Stomach (tissue), 9 donors: ENCODE measurements around the gene LDAH. TPM values are rescaled to one million over a fixed set of nuclear protein-coding genes. Genes with fewer than 3 reads are reported as not detected.

Experiments used
- DNase-seq, 2 donors: peaks; one replicate each; pipeline versions ENCODE4 v3.0.0 to v3.0.0-alpha.2; 2013 to 2019
- H3K27ac ChIP-seq, 5 donors: fragments of 200-600 bp in 4 of 5; sonication (generic) in 4 of 5; one replicate each; pipeline ENCODE4 v1.5.1; 2013 to 2019; ENCODE audit warnings: mild to moderate bottlenecking in 1 of 5, moderate library complexity in 1 of 5
- H3K27me3 ChIP-seq, 3 donors: fragments of 200-600 bp; sonication (generic); one replicate each; pipeline ENCODE4 v1.5.1; 2017 to 2019; ENCODE audit warnings: mixed run types in 1 of 3
- H3K36me3 ChIP-seq, 4 donors: fragments of 200-600 bp; sonication (generic); 1 replicate in 3 of 4; 2 replicates in 1 of 4; pipeline ENCODE4 v1.5.1; 2016 to 2019
- H3K4me1 ChIP-seq, 4 donors: fragments of 200-600 bp; sonication (generic); one replicate each; pipeline ENCODE4 v1.5.1; 2016 to 2019
- H3K4me3 ChIP-seq, 4 donors: fragments of 200-600 bp; sonication (generic) in 3 of 4; one replicate each; pipeline ENCODE4 v1.5.1; 2016 to 2019; ENCODE audit warnings: mild to moderate bottlenecking in 1 of 4
- H3K9me3 ChIP-seq, 4 donors: fragments of 200-600 bp; sonication (generic); one replicate each; pipeline ENCODE4 v1.5.1; 2016 to 2019
- CTCF ChIP-seq, 7 experiments: fragments of 450-650 bp in 4 of 7; fragments of 200-600 bp in 3 of 7; sonication (generic) in 3 of 7; IDR thresholded peaks; one replicate each; pipeline ENCODE4 v1.5.1; 2016 to 2019; ENCODE audit warnings: antibody characterized with exemption in 7 of 7, control low read depth in 2 of 7, mild to moderate bottlenecking in 1 of 7
- EP300 ChIP-seq: sonication (generic); formaldehyde crosslinking; IDR thresholded peaks from one replicate; pipeline ENCODE4 v1.6.1; 2017; ENCODE audit warnings: antibody characterized with exemption
- POLR2A ChIP-seq, 4 donors: fragments of 450-650 bp; IDR thresholded peaks; one replicate each; pipeline ENCODE4 v1.6.1; 2016; ENCODE audit warnings: antibody characterized with exemption in 4 of 4, control low read depth in 2 of 4, mild to moderate bottlenecking in 1 of 4, moderate library complexity in 1 of 4
- POLR2AphosphoS5 ChIP-seq, 3 donors: sonication (generic); formaldehyde crosslinking; IDR thresholded peaks; one replicate each; pipeline ENCODE4 v1.6.1; 2016; ENCODE audit warnings: antibody characterized with exemption in 3 of 3
- WGBS, 5 donors: extraction: QIAGEN DNeasy Blood & Tissue Kit in 3 of 5; methylation state at CpG; one replicate each; pipeline versions ENCODE4 v1.1.5 to v1.1.7; 2013 to 2018; 5-methylcytosine and 5-hydroxymethylcytosine counted together
- intact Hi-C: fragments of 100-400 bp; cut with DNase I; formaldehyde crosslinking; loops from one replicate; pipeline ENCODE4 v1.15.1; 2023; ENCODE audit warnings: low total_unique reads
- polyA plus RNA-seq, 3 donors: library from polyadenylated mRNA; stranded (reverse); fragments of 200-250 nt; gene quantifications; one replicate each; pipeline ENCODE4 v1.2.3, GENCODE V29; 2013
- total RNA-seq, 5 donors: library from RNA; depleted of rRNA; stranded (reverse); fragments of >200 nt; gene quantifications; one replicate each; pipeline versions ENCODE4 v1.1.0 to v1.2.3, GENCODE V29; 2014 to 2016
- donor health status: healthy with polysubstance abuse.
- donor health status: Bipolar disorder and iron deficiency.
- donor health status: healthy.

Gene LDAH
- total and polyA plus RNA-seq, 8 donors: 4.1 to 20.0 (median 5.9) TPM

GRCh38 chr2:20838016-20838415, 15.1 kb upstream of the LDAH start:
- no peak overlapping the region for H3K4me3 ChIP-seq
- TF ChIP-seq CTCF (IDR thresholded peaks at IDR 0.05) (no peak), POLR2AphosphoS5 (IDR thresholded peaks at IDR 0.05) (no peak), EP300 (no peak), POLR2A (IDR thresholded peaks at IDR 0.05) (no peak)
- no peaks in the 10 kb centered on the region for H3K36me3 ChIP-seq
- peaks cover 0 to 29% (median 14%) of the 10 kb centered on the region in 3 donors for H3K27me3 ChIP-seq
- WGBS, 5 donors: 80 to 90% (median 86%) methylated on average over 2 of the region's 2 CpGs
- intact Hi-C loops: no loop called here
- no peak overlapping the region for H3K27ac ChIP-seq
- H3K4me1 ChIP-seq: no peaks in the 10 kb centered on the region
- H3K9me3 ChIP-seq: no peaks in the 10 kb centered on the region
- DNase-seq: no peak

GRCh38 chr2:20836521-20836920, 13.6 kb upstream of the LDAH start:
- DNase-seq: no peak
- intact Hi-C loops: no loop called here
- no peaks in the 10 kb centered on the region for H3K36me3 ChIP-seq
- H3K27me3 ChIP-seq: peaks cover 0 to 22% (median 14%) of the 10 kb centered on the region in 3 donors
- H3K9me3 ChIP-seq: no peaks in the 10 kb centered on the region
- H3K27ac ChIP-seq: no peak overlapping the region
- no peak overlapping the region for H3K4me3 ChIP-seq
- no peak for TF ChIP-seq EP300
- no peak for TF ChIP-seq POLR2A (IDR thresholded peaks at IDR 0.05)
- TF ChIP-seq CTCF (IDR thresholded peaks at IDR 0.05): no peak
- no peak for TF ChIP-seq POLR2AphosphoS5 (IDR thresholded peaks at IDR 0.05)
- no peaks in the 10 kb centered on the region for H3K4me1 ChIP-seq
- WGBS, 5 donors: 69 to 82% (median 76%) methylated on average over 1 of the region's 1 CpG

- WGBS, 5 donors: 77 to 94% (median 83%) methylated on average over 2 of the region's 2 CpGs
- no peak for TF ChIP-seq EP300
- TF ChIP-seq CTCF (IDR thresholded peaks at IDR 0.05): no peak
- no peak for TF ChIP-seq POLR2AphosphoS5 (IDR thresholded peaks at IDR 0.05)
- no peak for TF ChIP-seq POLR2A (IDR thresholded peaks at IDR 0.05)
- no peaks in the 10 kb centered on the region for H3K4me1 ChIP-seq
- DNase-seq: no peak
- peaks cover 0 to 32% (median 14%) of the 10 kb centered on the region in 3 donors for H3K27me3 ChIP-seq
- no peak overlapping the region for H3K4me3 ChIP-seq
- no peaks in the 10 kb centered on the region for H3K9me3 ChIP-seq
- no peak overlapping the region for H3K27ac ChIP-seq
- H3K36me3 ChIP-seq: no peaks in the 10 kb centered on the region
- intact Hi-C loops: no loop called here
These were observed 11.4 kb upstream of the LDAH start for GRCh38 chr2:20834331-20834730.

GRCh38 chr2:20832606-20833005, 9.7 kb upstream of the LDAH start:
- Histone ChIP-seq H3K4me3 (no peak overlapping the region), H3K36me3 (no peaks in the 10 kb centered on the region), H3K27me3 (peaks cover 0 to 19% (median 14%) of the 10 kb centered on the region in 3 donors), H3K4me1 (no peaks in the 10 kb centered on the region), H3K27ac (no peak overlapping the region), H3K9me3 (no peaks in the 10 kb centered on the region)
- no peak for DNase-seq
- intact Hi-C loops: no loop called here
- TF ChIP-seq EP300: no peak
- TF ChIP-seq CTCF (IDR thresholded peaks at IDR 0.05): no peak
- TF ChIP-seq POLR2AphosphoS5 (IDR thresholded peaks at IDR 0.05): no peak
- no peak for TF ChIP-seq POLR2A (IDR thresholded peaks at IDR 0.05)
